Measurements from ENCODE around the gene FGA.

DNA sequence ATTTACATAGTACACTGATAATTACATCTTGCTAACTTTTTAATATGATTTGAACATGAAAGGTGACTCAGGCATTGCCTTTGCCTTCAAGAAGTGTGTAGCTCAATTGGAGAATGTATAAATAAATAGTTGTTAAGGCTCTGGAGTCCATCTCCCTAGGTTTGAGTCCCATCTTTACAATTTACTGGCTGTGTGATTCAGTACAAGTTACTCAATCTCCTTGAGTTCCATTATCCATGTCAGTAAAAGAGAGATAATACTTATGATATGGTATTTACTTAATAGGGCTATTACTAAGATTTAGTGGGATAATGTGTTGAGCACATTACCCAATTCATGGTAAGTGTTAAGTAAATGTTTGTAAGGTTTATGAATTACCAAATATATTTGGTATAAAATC, 23.8 kb upstream of the FGA start:
- TF ChIP-seq, protein P1, sequence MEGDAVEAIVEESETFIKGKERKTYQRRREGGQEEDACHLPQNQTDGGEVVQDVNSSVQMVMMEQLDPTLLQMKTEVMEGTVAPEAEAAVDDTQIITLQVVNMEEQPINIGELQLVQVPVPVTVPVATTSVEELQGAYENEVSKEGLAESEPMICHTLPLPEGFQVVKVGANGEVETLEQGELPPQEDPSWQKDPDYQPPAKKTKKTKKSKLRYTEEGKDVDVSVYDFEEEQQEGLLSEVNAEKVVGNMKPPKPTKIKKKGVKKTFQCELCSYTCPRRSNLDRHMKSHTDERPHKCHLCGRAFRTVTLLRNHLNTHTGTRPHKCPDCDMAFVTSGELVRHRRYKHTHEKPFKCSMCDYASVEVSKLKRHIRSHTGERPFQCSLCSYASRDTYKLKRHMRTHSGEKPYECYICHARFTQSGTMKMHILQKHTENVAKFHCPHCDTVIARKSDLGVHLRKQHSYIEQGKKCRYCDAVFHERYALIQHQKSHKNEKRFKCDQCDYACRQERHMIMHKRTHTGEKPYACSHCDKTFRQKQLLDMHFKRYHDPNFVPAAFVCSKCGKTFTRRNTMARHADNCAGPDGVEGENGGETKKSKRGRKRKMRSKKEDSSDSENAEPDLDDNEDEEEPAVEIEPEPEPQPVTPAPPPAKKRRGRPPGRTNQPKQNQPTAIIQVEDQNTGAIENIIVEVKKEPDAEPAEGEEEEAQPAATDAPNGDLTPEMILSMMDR (IDR thresholded peaks at IDR 0.05; ENCODE audit: poor library complexity), result no peak
- TF ChIP-seq EZH2 (IDR thresholded peaks at IDR 0.05; ENCODE audit: borderline replicate concordance), result no peak

All from hepatocyte (in vitro differentiated cells).